ENCODE data around the gene GPHN.
A peak's percentile ranks its signal among the peaks of the same experiment; 100 is the strongest.
"Not testable (repeated sequence)": the region's sequence is repeated elsewhere in the genome, so short reads cannot be mapped to it uniquely, and the experiment has no call there.

The GPHN gene

DNA sequence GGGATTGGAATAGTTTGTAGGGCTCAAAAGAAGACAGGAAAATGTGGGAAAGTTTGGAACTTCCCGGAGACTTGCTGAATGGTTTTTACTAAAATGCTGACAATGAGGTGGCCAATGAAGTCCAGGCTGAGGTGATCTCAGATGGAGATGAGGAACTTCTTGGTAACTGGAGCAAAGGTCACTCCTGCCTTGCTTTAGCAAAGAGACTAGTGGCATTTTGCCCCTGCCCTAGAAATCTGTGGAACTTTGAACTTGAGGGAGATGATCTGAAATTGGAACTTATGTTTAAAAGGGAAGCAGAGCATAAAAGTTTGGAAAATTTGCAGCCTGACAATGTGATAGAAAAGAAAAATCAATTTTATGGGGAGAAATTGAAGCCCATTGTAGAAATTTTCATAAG, 223.4 kb downstream of the GPHN start:
- not testable (repeated sequence) for H3K4me1 Mint-ChIP-seq, DNase-seq, H3K27me3 Mint-ChIP-seq, H3K27ac Mint-ChIP-seq, ATAC-seq, H3K4me3 Mint-ChIP-seq
- peaks cover 38 to 40% of the 10 kb centered on the region in 2 donors for H3K9me3 Mint-ChIP-seq

- H3K4me3 Mint-ChIP-seq, result no peak overlapping the region
Observed at GRCh38 chr14:66735853-66736252, 227.9 kb downstream of the GPHN start.

GRCh38 chr14:66739826-66740225, 231.9 kb downstream of the GPHN start:
- Mint-ChIP-seq H3K27me3 (no peaks in the 10 kb centered on the region), H3K4me1 (no peaks in the 10 kb centered on the region), H3K9me3 (peaks cover 7 to 9% of the 10 kb centered on the region in 2 donors), H3K27ac (no peak overlapping the region), H3K4me3 (no peak overlapping the region)
- DNase-seq (no peak), ATAC-seq (no peak)

More at GRCh38 chr14:66735853-66736252, 227.9 kb downstream of the GPHN start:
- DNase-seq (no peak), ATAC-seq (no peak)
- Mint-ChIP-seq H3K9me3 (peaks cover 21 to 22% of the 10 kb centered on the region in 2 donors), H3K4me1 (no peaks in the 10 kb centered on the region), H3K27me3 (no peaks in the 10 kb centered on the region), H3K27ac (no peak overlapping the region)

- Mint-ChIP-seq H3K27me3 (no peaks in the 10 kb centered on the region), H3K4me3 (no peak overlapping the region), H3K27ac (no peak overlapping the region), H3K4me1 (no peaks in the 10 kb centered on the region), H3K9me3 (peaks cover 0 to under 1% of the 10 kb centered on the region in 2 donors)
- ATAC-seq, result no peak
- no peak for DNase-seq
Observed at GRCh38 chr14:66745078-66745477, 237.1 kb downstream of the GPHN start.

DNA sequence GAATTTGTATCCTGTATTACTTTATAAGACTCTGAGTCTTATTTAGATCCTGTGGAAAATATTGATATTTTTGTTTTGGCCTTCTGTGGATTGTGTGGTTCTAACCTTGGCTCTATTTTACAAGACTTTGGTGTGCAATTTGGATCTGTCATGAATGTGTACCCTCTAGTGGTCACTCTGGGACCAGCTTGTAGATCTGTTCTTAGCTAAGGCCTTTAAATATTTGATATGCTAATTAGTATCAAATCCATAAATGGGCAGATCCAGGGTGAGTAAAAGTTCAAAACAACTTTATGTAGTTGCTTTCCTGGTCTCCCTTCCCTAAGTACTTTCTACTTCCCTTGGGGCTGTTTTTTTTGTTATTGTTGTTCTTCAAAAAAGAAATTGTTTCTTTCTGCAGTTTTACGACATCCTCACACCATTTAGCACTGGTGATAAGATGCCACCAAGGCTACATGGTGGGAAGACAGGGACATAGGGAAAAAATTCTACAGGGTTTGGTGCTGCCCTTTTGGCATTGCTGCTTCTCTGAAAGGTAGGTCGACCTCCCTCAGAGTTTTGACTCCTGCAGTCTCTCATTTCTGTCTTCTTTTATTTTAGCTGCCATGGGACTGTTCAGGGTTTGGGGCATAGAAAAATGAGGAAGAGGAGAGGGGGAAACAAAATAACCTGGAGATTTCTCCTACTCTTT, 238.5 kb downstream of the GPHN start:
- Mint-ChIP-seq H3K27ac (no peak overlapping the region), H3K4me1 (peaks cover under 1% of the 10 kb centered on the region), H3K4me3 (no peak overlapping the region), H3K9me3 (no peaks in the 10 kb centered on the region), H3K27me3 (no peaks in the 10 kb centered on the region)
- DNase-seq (peak in 1 of 2 donors; percentile 3), ATAC-seq (peak; percentile 48)

GRCh38 chr14:66752109-66752508, 244.2 kb downstream of the GPHN start:
- peaks cover 10% of the 10 kb centered on the region for H3K4me1 Mint-ChIP-seq
- no peak overlapping the region for H3K27ac Mint-ChIP-seq
- DNase-seq, result no peak
- H3K9me3 Mint-ChIP-seq, result no peaks in the 10 kb centered on the region
- peak; percentile 85 for ATAC-seq
- H3K27me3 Mint-ChIP-seq, result no peaks in the 10 kb centered on the region
- no peak overlapping the region for H3K4me3 Mint-ChIP-seq

DNA sequence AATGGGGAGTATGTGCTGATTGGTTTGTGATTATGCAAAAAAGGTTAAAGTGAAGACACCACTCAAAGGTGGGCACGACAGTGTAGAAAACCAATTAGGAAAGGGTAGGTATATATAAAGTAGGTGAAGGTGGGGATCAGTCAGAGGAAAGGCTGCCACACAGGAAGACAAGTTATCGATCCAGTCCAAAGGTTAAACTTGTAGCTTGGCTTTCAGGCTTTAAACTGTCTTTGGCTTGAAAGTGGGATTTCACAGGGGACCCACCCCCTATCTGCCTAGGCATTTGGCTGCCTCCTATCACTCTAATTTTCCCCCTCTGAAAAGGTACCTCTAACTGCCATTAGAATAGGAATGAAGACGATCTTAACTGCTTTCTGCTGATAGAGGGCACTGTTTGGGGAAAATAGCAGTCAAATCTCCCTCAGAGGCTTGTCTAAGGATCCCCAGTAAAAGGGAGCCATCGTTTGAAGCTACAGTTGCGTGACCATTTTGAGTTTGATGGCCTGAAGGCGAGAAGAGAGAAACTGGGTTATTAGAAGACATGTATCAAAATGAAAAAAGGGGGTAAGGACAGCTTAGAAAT, 250.2 kb downstream of the GPHN start:
- ATAC-seq, result no peak
- no peaks in the 10 kb centered on the region for H3K9me3 Mint-ChIP-seq
- no peaks in the 10 kb centered on the region for H3K27me3 Mint-ChIP-seq
- no peak overlapping the region for H3K27ac Mint-ChIP-seq
- DNase-seq, result no peak
- H3K4me3 Mint-ChIP-seq, result no peak overlapping the region
- no peaks in the 10 kb centered on the region for H3K4me1 Mint-ChIP-seq

DNA sequence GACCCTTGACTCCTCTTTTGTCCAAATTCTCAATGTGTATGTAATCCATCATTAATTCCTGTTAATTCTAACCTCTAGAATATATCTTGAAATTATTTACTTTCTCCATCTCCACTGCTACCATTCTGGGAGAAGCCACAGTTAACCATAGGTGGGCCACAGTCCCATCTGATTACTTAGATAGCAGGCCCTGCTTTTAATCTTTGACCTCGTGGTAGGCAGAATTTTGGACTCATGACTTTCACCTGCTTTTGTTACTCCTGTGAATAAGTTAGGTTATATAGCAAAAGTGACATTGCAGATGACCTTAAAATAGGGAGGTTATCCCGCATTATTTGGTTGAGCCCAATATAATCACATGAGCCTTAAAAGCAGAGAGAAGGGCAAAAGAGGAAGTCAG, 264.2 kb downstream of the GPHN start:
- ATAC-seq, result no peak
- Mint-ChIP-seq H3K4me1 (no peaks in the 10 kb centered on the region), H3K9me3 (no peaks in the 10 kb centered on the region), H3K27me3 (no peaks in the 10 kb centered on the region), H3K4me3 (no peak overlapping the region), H3K27ac (no peak overlapping the region)
- DNase-seq, result no peak

DNA sequence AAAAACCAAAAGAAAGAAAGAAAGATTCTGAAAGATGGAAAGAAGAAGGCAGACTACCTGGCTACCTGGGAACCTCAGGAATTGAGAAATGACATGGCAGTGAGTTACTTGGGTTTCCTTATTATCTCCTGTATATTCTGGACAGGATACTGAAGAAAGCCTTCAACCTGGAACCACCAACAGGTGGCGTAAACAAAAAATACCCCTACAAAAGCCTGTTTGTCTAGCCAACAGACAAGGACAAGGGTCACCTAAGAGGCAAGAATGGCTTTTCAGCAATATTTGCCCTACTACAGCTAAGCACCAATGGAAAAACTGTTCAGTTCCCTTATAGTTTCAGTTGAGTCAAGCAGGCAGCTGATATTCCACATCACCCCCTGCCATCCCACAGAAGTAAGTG, 274.9 kb downstream of the GPHN start:
- Mint-ChIP-seq H3K4me3 (no peak overlapping the region), H3K27ac (no peak overlapping the region), H3K9me3 (peaks cover 0 to 5% of the 10 kb centered on the region in 2 donors), H3K4me1 (no peaks in the 10 kb centered on the region), H3K27me3 (no peaks in the 10 kb centered on the region)
- ATAC-seq (no peak), DNase-seq (no peak)

DNA sequence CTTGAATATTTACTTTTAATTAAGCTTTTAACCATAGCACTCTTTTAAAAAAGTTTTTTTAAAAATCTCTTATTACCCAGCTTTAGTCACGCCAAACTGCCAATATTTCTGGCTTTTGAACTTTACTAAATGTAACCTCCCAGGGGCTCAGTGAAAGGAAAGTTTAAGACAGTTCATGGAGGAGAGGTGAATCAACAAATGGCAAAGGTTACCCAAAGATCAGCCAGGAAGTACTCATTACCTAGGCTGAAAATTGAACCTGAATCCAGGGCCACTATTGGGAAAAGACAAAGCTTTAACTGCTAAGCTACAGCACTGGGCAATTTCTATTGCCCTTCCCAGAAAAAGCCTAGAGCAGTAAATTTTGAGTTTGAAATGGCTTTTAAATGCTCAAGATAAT, 282.2 kb downstream of the GPHN start:
- no peak for DNase-seq

GRCh38 chr14:66802962-66803361, 295.0 kb downstream of the GPHN start:
- Mint-ChIP-seq H3K4me1 (no peaks in the 10 kb centered on the region), H3K27ac (no peak overlapping the region), H3K27me3 (no peaks in the 10 kb centered on the region), H3K4me3 (no peak overlapping the region), H3K9me3 (peaks cover 34 to 70% of the 10 kb centered on the region in 2 donors)
- DNase-seq, result no peak
- ATAC-seq, result no peak

More for the DNA sequence above, 282.2 kb downstream of the GPHN start:
- H3K9me3 Mint-ChIP-seq, result peaks cover 10 to 28% of the 10 kb centered on the region in 2 donors
- ATAC-seq, result no peak
- no peak overlapping the region for H3K27ac Mint-ChIP-seq
- H3K27me3 Mint-ChIP-seq, result no peaks in the 10 kb centered on the region
- no peaks in the 10 kb centered on the region for H3K4me1 Mint-ChIP-seq
- no peak overlapping the region for H3K4me3 Mint-ChIP-seq

GRCh38 chr14:66804141-66804540, 296.2 kb downstream of the GPHN start:
- Mint-ChIP-seq H3K9me3 (peaks cover 26 to 59% of the 10 kb centered on the region in 2 donors), H3K27me3 (no peaks in the 10 kb centered on the region)
- ATAC-seq, result no peak

DNA sequence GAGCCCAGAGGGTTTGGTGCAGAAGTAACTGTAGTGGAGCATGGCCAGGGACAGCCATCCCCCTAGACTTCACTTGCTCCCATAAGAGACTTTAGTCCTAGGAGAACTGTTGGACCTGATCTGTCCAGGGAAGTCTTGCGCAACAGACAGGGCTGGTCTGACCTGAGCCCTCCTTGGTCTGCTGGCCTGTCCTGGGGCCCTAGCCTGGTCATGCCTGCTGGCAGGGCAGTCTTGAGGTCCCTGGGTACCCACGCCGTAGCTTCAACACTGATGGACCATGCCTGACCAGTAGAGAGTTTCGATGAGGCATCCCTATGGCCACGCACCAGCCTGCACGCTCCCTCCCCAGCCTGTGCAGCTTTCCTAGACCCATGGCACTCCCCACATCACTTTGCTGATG, 305.7 kb downstream of the GPHN start:
- DNase-seq (no peak), ATAC-seq (no peak)
- Mint-ChIP-seq H3K9me3 (peaks cover 29 to 36% of the 10 kb centered on the region in 2 donors), H3K4me3 (no peak overlapping the region), H3K4me1 (no peaks in the 10 kb centered on the region), H3K27me3 (no peaks in the 10 kb centered on the region), H3K27ac (no peak overlapping the region)

More at GRCh38 chr14:66804141-66804540, 296.2 kb downstream of the GPHN start:
- no peak for DNase-seq
- H3K27ac Mint-ChIP-seq, result no peak overlapping the region
- H3K4me3 Mint-ChIP-seq, result no peak overlapping the region
- H3K4me1 Mint-ChIP-seq, result no peaks in the 10 kb centered on the region

GRCh38 chr14:66815687-66816086, 307.7 kb downstream of the GPHN start:
- Mint-ChIP-seq H3K4me3 (no peak overlapping the region), H3K27me3 (no peaks in the 10 kb centered on the region), H3K4me1 (no peaks in the 10 kb centered on the region), H3K27ac (no peak overlapping the region), H3K9me3 (peaks cover 29 to 36% of the 10 kb centered on the region in 2 donors)
- ATAC-seq (no peak), DNase-seq (no peak)

DNA sequence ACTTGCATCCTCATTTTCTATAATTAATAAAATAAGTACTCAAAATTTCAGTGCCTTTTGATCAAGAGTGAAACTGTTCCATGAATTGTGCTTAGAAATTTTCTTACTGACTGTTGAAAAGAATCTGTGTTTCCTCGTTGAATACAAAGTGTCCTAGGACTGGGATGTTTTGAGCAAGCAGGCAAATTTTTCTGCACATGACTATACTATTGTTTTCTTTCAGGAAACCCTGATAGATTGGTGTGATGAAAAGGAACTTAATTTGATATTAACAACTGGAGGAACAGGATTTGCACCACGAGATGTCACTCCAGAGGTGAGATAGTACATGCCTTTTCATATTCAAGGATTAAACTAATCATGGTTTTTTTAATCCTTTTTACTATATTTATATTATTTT, 316.3 kb downstream of the GPHN start:
- H3K27ac Mint-ChIP-seq, result no peak overlapping the region
- DNase-seq (no peak), ATAC-seq (no peak)
- no peaks in the 10 kb centered on the region for H3K9me3 Mint-ChIP-seq
- H3K4me1 Mint-ChIP-seq, result no peaks in the 10 kb centered on the region
- no peaks in the 10 kb centered on the region for H3K27me3 Mint-ChIP-seq
- no peak overlapping the region for H3K4me3 Mint-ChIP-seq

DNA sequence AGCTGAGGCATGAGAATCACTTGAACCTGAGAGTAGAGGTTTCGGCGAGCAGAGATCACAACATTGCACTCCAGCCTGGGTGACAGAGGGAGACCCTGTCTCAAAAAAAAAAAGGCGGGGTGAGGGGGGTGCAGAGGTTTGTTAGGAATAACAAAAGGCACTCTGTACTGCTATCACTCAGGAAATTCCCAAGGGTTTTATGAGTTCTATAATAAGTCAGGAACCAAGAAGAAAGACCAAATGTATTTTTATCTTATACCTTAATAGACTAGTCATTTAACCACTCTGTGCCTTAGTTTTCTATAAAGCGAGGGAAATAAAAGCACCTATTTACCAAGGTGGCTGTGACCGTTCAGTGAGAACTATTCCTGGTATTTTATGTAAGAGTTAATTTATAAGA, 319.2 kb downstream of the GPHN start:
- H3K27ac Mint-ChIP-seq, result no peak overlapping the region
- H3K9me3 Mint-ChIP-seq, result no peaks in the 10 kb centered on the region
- DNase-seq, result no peak
- H3K27me3 Mint-ChIP-seq, result no peaks in the 10 kb centered on the region
- H3K4me1 Mint-ChIP-seq, result no peaks in the 10 kb centered on the region
- ATAC-seq, result no peak
- no peak overlapping the region for H3K4me3 Mint-ChIP-seq

- H3K9me3 Mint-ChIP-seq, result peaks cover 5 to 10% of the 10 kb centered on the region in 2 donors
- ATAC-seq (no peak), DNase-seq (no peak)
- H3K4me1 Mint-ChIP-seq, result no peaks in the 10 kb centered on the region
- no peak overlapping the region for H3K27ac Mint-ChIP-seq
- H3K4me3 Mint-ChIP-seq, result no peak overlapping the region
- no peaks in the 10 kb centered on the region for H3K27me3 Mint-ChIP-seq
Observed at GRCh38 chr14:66831173-66831572, 323.2 kb downstream of the GPHN start.

All from stimulated activated naive CD8-positive, alpha-beta T cell treated with anti-CD3 and anti-CD28 coated beads, Interleukin-15, amount 100 ng/mL, for 72 hours (primary cell).